Fibroblast of skin of right biceps (primary cell): ENCODE data around the gene CAMTA1.

Experiments
- DNase-seq: peaks from one replicate; pipeline ENCODE4 v3.0.0-alpha.2; 2013

CAMTA1 gene

DNA sequence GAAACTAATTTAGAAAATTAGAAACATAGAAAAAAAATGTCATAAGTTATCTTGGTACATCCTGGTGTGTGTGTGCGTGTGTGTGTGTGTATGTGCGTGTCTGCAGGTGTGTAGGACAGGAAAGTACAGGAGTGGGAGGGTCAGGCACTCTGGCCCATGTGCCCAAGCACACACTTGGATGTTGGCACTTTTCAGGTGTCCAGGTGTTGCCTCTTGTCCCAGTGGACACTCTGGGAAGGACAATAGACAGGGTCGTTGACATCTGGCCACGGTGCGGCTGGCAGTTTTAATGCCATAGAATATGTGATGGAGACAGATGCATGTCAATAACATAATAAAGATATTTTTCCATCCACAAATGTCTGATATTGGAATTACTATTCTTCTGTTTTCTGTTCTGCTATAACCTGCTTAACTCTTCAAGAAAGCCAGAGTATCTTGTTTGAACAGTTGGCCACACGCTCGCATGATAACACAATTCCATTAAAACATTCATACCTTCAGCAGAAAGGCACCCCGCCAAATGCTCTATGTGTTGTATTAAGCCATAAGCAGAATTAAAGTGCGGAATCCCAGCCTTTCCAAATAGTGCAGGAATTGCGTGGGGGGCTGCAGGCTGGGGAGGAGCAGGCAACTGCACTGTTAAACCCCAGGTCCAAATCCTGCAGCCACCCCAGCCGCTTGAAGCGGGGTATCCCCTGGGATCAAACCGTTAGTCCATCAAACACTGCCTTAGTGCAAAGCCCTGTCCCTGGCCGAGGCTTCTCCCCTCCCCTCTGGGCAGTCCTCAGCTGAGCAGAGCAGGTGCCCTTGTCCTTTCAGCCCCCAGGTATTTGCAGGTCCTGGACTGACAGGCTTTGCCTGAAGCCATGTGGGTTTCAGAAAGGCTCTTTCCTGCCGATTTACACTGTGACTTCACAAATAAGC, 390.0 kb downstream of the CAMTA1 start:
- DNase-seq: no peak

DNA sequence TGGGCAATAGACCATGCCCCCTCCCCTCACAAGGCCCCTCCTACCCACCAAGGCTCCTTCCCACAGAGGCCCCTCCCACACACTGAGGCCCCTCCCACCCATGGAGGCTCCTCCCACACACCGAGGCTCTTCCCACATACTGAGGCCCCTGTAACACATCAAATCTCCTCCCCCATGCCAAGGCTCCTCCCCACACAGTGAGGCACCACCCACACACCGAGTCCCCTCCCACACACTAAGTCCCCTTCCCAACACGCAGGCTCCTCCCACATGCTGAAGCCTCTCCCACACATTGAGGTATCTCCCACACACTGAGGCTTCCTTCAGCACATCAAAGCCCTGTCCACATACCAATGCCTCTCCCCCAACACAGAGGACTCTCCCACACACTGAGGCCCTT, 391.8 kb downstream of the CAMTA1 start:
- no peak for DNase-seq

DNA sequence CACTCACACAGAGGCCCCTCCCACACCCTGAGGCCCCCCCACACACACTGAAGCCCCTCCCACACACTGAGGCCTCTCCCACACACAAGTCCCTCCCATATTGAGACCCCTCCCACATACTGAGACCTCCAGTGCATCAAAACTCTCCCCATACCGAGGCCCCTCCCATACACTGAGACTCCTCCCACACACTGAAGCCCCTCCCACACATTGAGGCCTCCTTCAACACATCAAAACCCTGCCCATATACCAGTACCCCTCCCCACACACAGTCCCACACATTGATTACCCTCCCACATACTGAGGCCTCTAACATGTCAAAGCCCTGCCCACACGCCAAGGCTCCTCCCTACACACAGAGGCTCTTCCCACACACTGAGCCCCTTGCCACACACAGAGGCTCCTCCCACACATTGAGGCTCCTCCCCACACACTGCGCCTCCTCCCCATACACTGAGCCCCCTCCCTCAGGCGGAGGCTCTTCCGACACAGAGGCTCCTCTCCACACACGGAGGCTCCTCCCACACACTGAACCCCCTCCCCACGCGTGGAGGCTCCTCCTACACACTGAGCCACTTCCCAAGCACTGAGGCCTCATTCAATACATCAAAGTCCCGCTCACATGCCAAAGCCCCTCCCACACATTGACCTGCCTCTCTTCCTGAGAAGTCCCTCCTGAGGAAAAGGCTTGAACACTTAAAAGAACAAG, 392.3 kb downstream of the CAMTA1 start:
- DNase-seq: no peak

DNA sequence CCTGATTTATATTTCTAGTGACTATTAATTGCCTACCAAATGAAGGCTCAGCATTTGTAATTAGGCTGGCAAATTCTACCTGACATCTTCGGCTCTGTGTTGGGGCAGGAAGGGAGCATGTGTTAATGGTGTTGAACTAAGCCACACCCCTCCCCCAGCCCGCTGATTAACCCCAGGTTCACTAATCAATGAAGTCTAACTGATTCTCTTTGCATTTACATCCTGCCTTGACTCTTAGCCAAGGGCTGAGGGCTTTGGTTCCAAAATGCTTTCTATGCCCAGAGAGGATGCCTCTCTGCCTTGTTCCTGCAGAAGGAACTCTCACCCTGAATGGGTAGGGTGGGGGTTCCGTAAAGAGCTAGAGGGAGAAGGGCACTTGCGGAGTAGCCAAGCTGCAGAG, 393.1 kb downstream of the CAMTA1 start:
- DNase-seq: no peak

DNA sequence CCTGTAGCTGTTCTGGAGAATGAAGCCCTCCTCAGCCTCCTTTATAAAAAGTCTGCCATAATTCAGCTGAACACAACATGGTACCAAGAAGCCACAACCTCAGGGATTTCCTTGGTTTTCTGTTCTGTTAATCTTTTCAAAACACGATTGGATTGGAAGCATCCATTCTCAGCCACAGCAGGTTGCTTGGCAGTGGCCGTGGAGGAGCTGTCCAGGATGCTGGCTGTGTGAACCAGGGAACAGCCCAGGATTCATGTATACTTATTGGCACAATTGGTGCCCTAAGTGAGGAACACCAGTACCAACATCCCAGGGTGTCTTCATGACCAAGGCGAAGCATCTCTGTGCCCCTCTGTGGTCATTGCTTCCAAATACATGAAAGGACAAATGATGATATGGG, 393.5 kb downstream of the CAMTA1 start:
- DNase-seq: no peak

DNA sequence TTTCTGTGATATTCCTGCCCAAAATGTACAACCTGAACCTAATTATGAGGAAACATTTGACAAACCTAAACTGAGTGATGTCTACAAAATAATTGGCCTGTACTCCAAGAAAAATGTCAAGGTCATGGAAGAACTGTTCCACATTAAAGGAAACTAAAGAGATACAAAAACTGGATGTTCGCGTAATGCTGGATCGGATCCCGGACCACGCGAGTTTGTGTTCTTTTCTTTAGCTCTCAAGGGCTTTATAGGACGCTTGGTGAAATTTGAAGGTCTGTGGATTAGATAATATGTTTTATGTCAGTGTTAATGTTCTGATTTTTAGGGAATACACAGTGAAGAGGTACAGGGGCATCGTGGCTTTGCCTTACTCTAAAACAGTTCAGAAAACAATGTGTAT, 400.5 kb downstream of the CAMTA1 start:
- DNase-seq: no peak

DNA sequence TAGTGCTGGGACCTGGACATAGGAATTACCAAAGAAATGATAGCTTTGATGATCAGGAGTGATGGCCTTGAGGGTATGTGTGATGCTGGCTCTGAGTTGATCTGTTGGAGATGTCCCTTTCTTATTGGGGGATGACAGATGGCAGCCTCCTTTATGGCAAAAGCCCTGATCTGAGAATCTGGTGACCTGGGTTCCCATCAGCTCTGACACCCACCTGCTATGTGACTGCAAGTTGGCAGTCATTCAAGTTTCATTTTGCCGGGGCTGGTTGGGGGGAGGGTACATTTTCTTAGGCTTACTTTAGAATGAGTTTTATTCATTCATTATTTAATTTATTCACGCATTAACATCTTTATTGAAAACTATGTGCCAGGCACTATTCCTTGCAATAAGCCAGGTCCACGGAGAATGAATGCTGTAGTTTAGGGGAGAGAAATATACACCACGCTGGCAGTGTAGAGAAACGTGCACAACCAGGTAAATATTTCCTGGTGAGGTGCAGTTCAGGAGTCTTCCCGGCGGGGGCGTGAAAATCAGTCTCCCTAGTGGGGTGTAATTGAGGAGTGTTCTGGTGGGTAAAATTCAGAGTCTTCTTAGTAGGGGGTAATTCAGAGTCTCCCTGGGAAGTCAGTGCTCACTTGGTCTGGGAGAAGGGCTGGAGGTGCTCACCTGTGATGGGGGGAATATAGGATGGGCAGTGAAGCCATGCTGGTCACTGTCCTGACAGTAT, 401.3 kb downstream of the CAMTA1 start:
- DNase-seq: no peak

DNA sequence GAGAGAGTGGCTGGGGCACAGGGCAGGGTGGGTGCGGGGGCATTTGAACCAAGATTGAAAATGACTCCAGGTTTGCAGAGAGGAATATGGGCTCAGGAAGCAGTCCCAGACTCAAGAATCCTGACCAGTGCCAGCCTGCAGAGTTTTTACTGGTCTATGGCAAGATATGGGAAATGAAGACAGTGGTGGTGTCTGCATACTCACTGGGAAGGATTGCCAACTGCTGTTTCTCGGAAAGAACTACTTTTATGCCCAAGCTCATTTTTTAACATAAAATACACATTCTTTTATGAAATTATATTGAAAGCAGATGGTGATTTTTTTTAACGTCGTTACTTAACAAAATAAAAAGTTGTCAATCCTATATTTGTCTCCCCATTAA, 401.8 kb downstream of the CAMTA1 start:
- no peak for DNase-seq

DNA sequence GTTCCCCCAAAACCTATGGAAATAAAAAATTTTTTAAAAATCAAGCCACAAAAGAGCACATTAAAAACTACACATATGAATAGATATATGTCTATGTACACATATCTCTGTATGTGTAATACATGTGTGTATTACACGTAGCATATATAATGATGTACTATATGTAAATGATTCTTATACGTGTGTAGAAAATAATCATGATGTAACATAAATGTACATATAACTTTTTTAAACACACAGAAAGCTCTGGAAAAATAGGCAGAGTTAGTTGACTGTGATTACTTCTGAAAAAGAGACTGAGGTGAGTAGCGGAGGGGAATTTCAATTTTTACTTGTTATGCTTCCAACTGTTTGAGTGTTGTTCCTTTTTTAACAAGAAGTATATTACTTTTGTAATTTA, 405.0 kb downstream of the CAMTA1 start:
- no peak for DNase-seq

DNA sequence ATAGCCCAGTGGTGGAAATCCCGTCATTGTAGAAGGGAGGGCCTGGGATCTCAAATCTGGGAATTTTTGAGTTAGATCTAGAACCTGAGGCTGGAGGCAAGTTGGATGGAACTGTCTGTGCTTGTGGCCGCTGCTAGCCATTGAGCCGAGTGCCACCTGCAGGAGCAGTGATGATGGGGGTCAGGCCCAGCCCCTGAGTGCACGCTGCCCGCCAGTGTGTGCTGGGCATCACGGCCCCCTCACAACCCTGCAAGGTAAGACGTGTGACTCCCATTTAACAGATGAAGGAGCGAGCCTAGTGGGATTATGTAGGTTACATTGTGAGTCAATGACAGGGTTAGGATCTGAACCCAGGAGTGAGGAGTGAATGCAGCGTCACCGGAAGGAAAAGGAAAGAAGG, 407.2 kb downstream of the CAMTA1 start:
- no peak for DNase-seq

DNA sequence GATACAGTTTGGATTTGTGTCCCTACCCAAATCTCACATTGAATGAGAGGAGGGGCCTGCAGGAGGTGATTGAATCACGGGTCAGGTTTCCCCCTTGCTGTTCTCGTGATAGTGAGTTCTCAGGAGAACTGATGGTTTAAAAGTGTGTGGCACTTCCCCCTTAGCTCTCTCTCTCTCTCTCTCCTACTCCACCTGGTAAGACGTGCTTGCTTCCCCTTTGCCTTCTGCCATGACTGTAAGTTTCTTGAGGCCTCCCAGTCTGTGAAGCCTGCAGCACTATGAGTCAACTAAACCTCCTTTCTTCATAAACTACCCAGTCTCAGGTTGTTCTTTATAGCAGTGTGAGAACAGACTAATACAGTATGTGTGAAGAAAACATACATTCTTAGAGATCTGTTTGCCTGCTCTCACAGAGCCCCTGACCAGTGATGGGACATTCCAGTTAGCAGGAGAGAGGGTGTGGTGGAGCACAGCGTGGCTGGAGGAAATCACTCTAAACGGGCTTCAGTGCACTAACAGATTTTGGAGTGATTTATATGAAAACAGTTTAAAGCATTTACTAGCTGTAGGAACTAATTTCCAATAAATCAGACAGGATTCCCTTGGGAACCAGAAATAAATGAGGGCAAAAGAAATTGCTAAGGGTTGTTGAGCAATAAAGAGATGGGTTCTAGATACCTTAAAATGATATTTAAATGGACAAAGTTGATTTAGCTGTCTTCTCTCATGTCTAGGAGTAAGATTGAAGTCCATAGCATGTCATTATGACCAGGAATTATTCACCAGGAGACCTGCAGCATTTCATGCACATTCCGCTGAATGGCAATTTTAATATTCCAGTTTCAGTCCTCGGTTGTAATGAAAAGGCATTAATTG, 411.0 kb downstream of the CAMTA1 start:
- DNase-seq: no peak

DNA sequence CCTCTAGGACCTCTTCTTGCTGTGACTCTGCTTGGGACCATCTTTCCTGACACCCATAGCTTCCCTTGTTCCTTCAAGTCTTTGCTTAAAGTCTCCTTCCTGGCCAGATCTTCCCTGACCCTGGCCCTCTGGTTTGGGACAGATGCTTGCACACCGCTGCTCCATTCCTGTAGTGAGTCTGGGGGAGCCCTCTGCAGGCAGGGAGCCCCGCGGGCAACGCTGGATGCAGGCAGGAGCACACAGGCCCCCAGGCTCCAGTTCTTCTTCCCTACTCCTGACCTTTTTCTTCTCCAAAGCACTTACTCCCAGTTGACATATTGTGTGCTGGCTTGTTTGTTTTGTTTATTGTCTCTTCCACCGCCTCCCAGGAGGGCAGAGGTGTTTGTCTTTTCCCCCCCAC, 413.4 kb downstream of the CAMTA1 start:
- no peak for DNase-seq

DNA sequence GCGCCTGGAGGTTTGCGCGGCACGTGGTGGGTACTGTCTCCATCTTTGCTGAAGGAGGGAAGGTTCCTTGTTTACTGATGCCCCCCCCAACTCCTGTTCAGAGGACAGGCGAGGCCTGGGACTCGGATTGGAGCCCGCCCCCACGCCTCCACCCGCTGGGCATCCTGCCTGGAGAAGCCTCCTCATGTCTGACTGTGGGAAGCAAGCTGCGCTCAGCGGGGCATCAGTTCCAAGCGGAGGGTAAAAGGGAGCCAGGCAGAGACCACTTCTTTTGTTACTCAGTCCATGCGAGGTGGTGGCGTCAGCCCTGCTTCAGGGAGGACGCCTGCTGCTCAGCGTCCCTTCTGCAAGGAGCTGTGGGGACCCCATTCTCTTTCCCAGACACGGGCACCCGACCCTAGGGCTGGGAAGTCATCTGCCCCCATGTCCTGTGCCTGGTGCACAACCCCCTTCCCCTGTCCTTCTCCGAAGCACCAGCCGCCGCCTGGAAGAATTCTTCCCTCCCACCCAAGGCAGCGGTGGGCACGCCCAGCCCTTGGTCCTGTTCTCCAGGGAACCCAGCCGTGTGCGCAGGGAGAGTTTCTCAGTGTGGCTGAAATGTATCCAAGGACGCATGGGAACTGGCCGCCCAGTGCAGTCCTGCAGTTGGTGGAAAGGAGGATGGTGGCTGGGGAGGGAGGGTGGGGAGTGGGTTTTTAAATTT, 414.0 kb downstream of the CAMTA1 start:
- no peak for DNase-seq

DNA sequence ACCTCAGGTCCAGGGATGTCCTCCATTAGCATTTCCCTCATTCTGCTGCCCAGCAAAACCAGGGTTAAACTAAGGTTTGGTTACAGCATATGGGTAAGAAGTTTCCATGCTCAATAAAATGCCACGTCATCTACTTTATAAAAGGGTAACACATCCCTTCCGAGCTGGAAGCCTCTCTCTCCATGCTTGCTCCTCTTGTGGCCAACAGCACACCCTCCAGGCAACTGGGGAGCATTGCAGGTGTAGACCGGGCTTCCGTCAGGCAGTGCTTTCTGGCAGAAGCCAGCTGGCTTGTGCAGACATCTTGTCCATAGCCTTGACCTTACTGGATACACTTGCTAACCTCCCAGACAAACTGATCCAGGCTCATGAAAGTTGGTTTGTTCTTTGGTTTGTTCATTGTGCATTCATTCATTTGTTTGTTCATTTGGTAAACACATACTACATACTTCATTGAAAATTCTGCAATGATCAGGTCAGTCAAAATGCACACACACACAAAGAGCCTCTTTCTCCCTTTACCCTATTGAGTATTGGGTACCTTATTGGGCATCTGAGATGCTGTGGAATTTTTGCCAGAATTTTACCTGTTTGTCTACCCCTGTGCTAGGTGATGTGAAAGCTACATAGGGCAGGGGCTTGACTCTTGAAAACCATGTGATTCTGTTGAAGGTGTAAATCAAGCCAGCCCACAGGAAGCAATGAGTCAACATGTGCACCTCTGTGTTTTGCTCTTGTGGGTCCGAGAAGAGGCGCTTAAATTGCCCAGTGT, 422.8 kb downstream of the CAMTA1 start:
- peak; percentile 68 for DNase-seq

DNA sequence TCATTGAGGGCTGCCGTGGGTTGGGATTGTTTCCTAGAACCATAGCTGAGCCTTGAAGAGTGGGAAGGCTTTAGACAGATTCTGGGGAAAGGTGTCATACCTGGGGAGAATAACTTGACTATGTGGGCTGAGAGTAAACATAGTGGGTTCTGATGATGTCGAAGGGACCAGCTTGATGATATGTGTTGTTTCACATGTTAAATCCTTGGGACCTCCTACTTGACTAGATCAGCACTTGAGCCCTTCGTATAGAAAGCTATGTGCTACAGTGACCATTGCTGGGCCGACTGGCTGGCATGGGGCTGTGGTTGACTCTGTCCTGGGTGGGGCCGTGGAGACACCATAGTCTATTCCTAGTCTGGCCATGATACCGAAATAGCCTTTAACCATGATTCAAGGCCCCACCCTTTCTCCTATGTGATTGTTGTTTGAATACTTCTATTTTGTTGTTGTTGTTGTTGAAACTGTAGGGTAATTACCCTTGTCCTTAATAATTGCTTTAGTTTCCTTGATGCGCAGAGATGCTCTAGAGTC, 423.5 kb downstream of the CAMTA1 start:
- DNase-seq: no peak

DNA sequence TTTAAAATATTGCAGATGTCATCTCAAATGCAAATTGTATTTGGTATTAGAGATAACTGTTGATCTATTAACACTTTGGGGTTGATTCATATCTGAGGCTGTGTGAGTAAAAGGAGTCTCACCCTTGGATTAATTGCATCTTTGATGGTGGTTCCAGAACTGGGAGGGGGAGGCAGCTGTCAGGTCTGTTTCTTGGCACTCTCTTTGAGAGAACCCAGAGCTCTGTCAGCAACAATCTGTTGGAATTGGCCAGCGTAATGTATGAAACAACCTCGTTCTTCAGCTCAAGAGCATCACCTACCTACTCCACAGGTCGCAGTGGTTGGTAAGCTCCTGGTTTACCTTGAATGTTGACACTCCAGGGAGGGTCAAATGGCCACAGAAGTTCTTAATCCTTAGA, 424.1 kb downstream of the CAMTA1 start:
- DNase-seq: no peak

DNA sequence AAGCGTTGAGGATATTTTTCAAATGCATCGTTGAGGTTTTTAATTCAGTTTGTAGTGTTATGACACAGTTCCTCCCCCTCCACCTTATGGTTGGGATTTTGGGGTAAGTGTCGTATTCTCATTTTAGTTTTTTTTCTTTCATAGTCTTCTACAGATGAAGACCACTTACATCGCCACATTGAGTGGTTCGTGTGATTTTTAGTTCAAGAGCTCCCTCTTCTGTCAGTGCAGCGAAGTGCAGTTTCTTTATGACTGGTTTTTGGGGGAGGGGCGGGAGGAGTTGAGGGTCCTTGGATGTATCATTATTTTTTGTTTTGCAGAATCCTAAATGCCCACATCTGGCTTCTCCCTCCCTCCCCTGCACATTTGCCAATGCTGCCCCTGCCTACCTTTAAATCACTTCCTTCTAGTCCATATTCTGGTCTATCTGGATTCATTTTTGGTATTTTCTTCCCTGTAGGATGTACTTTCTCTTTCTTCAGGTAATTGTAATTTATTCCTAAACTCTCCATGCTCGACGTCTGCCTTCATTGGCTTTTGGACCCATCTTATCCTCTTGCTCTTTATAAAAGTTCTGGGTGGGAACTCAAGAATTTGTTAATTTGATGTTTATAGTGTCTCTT, 433.1 kb downstream of the CAMTA1 start:
- peak; percentile 64 for DNase-seq

DNA sequence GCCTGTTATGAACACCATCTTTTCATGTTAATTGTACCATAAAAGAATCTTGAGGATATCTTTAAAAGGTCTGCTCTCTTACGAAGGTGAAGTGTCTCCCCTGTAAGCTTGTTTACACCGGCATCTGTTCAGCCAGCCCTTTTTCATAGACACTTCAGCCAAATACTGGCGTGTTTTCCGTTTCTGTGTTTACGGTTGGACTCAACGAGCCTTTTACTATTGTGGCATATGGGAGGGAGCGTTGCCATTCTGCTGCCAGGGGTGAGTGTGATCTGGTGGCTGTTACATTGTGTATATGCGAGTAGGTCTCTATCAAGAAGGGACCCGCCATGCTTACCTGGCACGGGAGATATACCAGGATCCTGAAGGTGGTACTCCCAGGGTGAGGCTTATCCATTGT, 433.8 kb downstream of the CAMTA1 start:
- no peak for DNase-seq

DNA sequence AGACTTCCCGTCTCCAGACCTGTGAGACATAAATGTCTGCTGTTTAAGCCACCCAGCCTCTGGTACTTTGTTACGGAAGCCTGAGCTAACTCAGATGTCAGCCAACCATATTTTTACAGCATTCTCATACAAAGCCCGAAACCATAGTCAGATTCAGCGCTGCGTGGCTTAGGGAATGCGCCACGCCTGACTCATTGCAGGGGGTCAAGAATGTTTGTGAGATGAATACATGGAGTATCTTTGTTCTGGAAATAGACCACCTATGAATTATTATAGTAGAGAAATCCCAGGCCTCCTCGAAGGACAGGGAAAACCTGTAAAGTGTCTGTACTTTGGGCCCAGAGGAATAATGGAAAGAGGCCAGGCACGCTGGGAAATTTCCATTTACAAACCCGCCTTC, 434.8 kb downstream of the CAMTA1 start:
- DNase-seq: peak; percentile 93

DNA sequence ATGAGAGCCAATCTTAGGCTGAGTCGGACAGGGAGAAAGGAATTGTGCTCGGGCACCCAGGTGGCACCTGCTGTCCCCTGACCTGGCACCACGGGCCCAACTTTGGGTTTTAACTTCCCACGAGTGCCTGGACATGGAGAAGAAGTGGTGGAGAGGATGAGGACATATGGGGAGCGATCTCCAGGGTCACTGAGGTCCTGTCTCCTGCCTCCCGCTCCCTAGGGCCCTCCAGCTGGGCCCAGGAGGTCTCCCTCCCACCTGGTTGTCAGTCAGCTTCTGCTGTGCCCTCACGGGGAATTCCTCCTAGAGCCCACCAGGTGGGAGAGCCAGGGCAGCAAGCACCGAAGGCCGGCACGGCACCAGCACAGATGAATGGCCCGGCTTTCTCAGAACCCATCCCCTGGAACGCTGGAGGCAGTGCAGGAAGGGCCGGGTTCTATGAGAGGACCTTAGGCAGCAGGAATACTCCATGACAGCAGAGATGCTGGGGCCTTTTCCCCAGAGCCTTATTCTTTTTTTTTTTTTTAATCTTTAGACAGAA, 435.5 kb downstream of the CAMTA1 start:
- no peak for DNase-seq
